ENCODE results near the gene ZFP69B.

ZFP69B gene

DNA sequence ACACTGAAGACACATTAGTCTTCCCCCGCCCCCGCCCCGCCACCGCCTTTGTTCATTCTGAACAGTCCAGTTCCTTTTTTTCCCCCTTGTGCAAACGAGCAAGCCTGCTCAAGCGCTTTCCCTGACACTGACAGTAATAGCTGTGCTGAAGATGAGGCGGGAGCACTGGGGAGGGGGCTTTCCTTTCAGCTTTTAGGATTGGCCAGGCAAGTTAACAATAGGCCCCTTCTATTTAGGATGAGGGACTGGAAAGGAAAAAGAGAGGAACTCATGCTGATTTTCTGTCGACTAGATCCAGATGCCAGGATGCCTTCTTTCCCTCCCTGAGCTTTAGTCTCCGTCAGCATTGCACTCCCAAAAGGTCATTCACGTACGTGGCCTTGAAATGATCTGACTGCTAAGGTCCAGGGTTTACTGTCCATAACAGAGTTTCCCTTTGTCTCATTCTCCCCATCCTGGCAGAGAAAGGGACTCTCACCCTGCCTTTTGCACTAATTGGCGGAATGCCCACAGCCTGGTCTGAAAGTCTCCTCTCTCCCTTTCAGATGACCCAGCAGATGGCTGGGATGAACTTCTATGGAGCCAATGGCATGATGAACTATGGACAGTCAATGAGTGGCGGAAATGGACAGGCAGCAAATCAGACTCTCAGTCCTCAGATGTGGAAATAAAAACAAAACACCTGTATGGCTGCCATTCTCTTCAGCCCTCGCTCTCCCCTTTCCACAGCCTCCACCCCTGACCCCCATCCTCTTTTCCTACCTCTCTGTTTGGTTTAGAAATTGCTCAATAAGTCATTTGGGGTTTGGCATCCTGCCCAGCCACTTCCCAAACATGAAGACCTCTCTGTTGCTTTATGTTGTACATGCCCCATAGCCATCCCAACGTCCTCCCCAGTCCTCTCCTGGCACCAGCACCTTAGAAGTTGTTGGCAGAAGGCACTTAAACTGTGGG is 28.6 kb upstream of the ZFP69B start:
- Histone ChIP-seq H3K4me1 (no peaks in the 10 kb centered on the region), H3K36me3 (peaks cover 2% of the 10 kb centered on the region; the same call in 1 of the 2 replicates), H3K27me3 (no peaks in the 10 kb centered on the region), H3K4me3 (ENCODE audit: low read depth, low read length) (no peak overlapping the region), H3K9me3 (no peaks in the 10 kb centered on the region)
- no peak for DNase-seq
- TF ChIP-seq, protein P1, sequence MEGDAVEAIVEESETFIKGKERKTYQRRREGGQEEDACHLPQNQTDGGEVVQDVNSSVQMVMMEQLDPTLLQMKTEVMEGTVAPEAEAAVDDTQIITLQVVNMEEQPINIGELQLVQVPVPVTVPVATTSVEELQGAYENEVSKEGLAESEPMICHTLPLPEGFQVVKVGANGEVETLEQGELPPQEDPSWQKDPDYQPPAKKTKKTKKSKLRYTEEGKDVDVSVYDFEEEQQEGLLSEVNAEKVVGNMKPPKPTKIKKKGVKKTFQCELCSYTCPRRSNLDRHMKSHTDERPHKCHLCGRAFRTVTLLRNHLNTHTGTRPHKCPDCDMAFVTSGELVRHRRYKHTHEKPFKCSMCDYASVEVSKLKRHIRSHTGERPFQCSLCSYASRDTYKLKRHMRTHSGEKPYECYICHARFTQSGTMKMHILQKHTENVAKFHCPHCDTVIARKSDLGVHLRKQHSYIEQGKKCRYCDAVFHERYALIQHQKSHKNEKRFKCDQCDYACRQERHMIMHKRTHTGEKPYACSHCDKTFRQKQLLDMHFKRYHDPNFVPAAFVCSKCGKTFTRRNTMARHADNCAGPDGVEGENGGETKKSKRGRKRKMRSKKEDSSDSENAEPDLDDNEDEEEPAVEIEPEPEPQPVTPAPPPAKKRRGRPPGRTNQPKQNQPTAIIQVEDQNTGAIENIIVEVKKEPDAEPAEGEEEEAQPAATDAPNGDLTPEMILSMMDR (IDR thresholded peaks at IDR 0.05; ENCODE audit: low read depth, low read length), result no peak

DNA sequence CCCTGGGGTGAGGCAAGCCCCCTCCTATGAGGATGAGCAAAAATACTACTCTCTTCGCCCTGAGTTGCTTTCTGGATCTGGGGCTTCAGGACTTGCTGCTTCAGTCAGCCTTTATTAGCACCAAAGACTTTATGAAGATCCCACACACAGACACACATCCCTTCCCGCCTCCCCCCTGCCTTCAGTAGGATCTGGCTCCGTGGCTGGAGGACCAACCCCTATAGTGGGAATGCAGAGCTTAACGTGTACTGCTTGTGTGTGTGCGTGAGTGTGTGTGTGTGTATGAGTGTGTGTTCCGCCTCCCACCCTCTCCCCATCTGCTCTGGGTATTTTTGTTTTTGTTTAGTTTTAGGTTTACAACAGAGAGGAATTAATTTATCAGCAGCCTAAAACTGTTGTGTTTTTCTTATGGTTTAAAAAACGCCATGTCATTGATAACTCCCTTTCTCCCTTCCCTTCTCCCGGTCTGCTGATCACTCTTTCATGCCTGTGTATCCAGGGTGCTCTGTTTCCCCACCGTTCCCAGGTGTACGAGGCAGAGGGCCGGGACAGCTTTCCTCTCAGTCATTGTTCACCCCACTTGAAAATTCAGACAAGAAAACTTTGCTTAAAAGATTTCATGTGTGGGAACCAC is 27.5 kb upstream of the ZFP69B start:
- Histone ChIP-seq H3K36me3 (no peaks in the 10 kb centered on the region), H3K4me3 (ENCODE audit: low read depth, low read length) (no peak overlapping the region), H3K9me3 (no peaks in the 10 kb centered on the region), H3K27me3 (no peaks in the 10 kb centered on the region), H3K4me1 (no peaks in the 10 kb centered on the region)
- DNase-seq, result no peak
- TF ChIP-seq, protein P1 (IDR thresholded peaks at IDR 0.05; ENCODE audit: low read depth, low read length), result no peak

DNA sequence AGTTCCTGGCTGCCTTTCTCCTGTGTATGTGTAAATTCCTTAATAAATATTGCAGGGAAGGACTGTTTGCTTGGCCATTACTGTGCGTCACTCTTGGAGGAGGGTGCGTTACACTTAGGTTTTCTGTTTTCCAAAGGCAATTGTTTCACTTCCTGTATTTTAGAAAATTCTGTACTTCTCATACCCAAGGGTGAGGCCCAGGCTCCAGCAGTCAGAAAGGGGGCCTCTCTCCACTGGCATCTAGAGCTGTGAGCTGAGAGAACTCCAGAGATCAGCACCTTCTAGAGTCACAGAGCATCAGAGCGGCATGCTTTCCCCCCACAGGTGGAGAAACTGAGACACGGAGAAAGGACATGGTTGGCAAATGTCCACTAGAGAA is 27.0 kb upstream of the ZFP69B start:
- Histone ChIP-seq H3K9me3 (no peaks in the 10 kb centered on the region), H3K4me3 (ENCODE audit: low read depth, low read length) (no peak overlapping the region), H3K27me3 (no peaks in the 10 kb centered on the region), H3K4me1 (no peaks in the 10 kb centered on the region), H3K36me3 (no peaks in the 10 kb centered on the region)
- DNase-seq, result no peak
- TF ChIP-seq, protein P1 (IDR thresholded peaks at IDR 0.05; ENCODE audit: low read depth, low read length), result no peak

DNA sequence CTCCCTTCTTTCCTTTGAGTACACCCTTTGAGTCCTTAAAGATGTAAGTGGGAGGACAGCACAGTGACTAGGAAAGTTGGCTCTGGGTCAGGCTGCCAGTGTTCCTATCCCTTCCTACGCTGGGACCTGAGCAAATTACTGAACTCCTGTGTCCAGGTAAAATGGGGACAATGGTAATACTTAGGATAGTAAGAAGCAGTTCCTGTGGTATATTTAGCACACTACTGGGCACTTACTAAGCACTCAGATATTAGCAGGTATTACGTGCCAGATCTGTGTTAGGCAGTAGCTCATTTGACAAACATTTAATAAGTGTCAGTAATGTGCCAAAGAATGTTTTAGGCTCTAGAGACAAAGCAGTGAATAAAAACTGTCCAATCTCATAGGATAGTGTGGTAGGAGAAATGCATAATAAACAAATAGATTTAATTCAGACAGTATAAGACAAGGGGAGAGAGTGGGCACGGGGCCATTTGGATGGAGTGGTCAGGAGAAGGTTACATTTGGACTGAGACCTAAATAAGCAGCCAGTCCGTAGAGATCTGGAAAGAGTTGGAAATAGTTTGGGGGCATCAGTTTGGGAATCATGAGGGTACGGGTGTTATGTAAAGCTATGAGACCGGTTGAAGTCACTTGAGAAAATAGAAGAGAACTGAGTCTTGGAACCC is 26.2 kb upstream of the ZFP69B start:
- H3K36me3 ChIP-seq, result no peaks in the 10 kb centered on the region
- DNase-seq, result no peak
- TF ChIP-seq, protein P1 (IDR thresholded peaks at IDR 0.05; ENCODE audit: low read depth, low read length), result no peak
- H3K4me3 ChIP-seq (ENCODE audit: low read depth, low read length), result no peak overlapping the region
- H3K27me3 ChIP-seq, result no peaks in the 10 kb centered on the region
- no peaks in the 10 kb centered on the region for H3K9me3 ChIP-seq
- no peaks in the 10 kb centered on the region for H3K4me1 ChIP-seq

DNA sequence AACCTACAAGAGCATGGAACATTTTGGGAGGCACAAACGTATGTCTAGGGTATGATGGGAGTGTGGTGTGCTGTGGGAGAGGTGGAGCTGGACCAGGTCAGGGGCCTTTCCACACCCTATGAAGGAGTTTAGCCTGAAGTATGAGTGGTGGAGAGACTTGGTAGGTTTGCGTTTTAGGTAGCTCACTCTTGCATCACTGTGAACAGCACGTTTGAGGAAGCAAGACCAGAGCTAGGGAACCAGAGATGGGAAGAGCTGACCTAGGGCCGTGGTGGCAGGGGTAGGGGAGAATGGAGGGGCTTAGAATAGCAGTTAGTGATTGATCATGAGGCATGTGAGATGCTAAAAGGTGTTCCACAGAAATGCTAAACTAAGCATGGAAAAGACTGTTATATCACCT is 25.1 kb upstream of the ZFP69B start:
- Histone ChIP-seq H3K4me1 (no peaks in the 10 kb centered on the region), H3K27me3 (no peaks in the 10 kb centered on the region), H3K4me3 (ENCODE audit: low read depth, low read length) (no peak overlapping the region), H3K9me3 (no peaks in the 10 kb centered on the region), H3K36me3 (no peaks in the 10 kb centered on the region)
- TF ChIP-seq, protein P1 (IDR thresholded peaks at IDR 0.05; ENCODE audit: low read depth, low read length), result no peak
- DNase-seq, result no peak

Measured in BE2C (cell line).